HL-60 (cell line): ENCODE measurements around the gene DCAF15.

ENCODE experiments used
- CTCF ChIP-seq: IDR thresholded peaks from one replicate; pipeline ENCODE4 v1.5.1; 2011; ENCODE audit warnings: low read length, control low read depth, inconsistent platforms; ENCODE audit not compliant: insufficient read depth
- GABPA ChIP-seq: IDR thresholded peaks from 2 replicates; pipeline ENCODE4 v1.6.1; 2012; ENCODE audit warnings: low read depth
- POLR2AphosphoS5 ChIP-seq: IDR thresholded peaks from 2 replicates; pipeline ENCODE4 v1.6.1; 2012; ENCODE audit warnings: low read depth
- REST ChIP-seq: IDR thresholded peaks from 2 replicates; pipeline ENCODE4 v1.6.1; 2012; ENCODE audit warnings: low read depth; ENCODE audit not compliant: insufficient replicate concordance
- SPI1 ChIP-seq: IDR thresholded peaks from 2 replicates; pipeline ENCODE4 v1.6.1; 2012; ENCODE audit warnings: low read depth, mild to moderate bottlenecking, borderline replicate concordance

- TF ChIP-seq CTCF (no peak), REST (no peak), GABPA (no peak), POLR2AphosphoS5 (no peak), SPI1 (no peak)
These were observed 7.0 kb downstream of the DCAF15 start for GRCh38 chr19:13959141-13959961.
